HG03521 (cell line): Measurements from ENCODE around the gene PCSK5.
"Not testable (repeated sequence)": the region's sequence is repeated elsewhere in the genome, so short reads cannot be mapped to it uniquely, and the experiment has no call there.

Experiments used
- ATAC-seq: cut with Tn5 transposase; IDR thresholded peaks from one replicate; pipeline ENCODE4 v1.9.1; 2021; ENCODE audit warnings: mild to moderate bottlenecking, moderate library complexity; ENCODE audit not compliant: unreplicated experiment

Gene PCSK5

DNA sequence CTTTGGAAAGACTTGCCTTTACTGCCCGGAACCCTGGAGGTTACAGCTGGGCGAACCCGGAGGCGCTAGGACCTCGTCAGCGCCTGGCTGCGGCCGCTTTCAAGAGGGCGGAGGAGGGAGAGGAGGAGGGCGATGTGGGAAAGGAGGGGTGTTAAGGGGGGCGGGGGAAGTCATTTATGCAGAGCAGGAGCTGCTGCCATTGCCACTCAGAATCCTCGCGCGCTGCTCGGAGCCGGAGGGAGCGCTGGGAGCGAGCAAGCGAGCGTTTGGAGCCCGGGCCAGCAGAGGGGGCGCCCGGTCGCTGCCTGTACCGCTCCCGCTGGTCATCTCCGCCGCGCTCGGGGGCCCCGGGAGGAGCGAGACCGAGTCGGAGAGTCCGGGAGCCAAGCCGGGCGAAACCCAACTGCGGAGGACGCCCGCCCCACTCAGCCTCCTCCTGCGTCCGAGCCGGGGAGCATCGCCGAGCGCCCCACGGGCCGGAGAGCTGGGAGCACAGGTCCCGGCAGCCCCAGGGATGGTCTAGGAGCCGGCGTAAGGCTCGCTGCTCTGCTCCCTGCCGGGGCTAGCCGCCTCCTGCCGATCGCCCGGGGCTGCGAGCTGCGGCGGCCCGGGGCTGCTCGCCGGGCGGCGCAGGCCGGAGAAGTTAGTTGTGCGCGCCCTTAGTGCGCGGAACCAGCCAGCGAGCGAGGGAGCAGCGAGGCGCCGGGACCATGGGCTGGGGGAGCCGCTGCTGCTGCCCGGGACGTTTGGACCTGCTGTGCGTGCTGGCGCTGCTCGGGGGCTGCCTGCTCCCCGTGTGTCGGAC, at the start of gene PCSK5:
TSS of gene PCSK5 (plus strand) at position 202 of the 805 bp plus-strand sequence. CDS start at position 711, 509 bp downstream.
- peak; percentile 83 for ATAC-seq

DNA sequence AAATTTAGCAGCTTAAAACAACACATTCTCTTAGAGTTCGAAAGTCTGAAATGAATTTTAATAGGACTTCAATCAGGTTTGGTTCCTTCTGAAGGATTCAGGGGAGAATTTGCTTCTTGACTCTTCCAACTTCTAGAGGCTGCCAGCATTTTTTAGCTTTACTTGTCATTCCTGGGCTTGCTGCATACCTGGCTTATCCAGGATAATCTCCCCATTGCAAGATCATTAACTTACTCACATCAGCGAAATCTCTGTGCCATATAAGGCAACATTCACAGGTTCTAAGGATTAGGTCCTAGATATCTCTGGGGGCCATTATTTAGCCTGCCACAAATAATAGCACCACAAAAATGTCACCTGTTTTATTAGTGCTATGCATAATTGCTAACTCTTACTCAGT, 46.2 kb upstream of the PCSK5 start:
- no peak for ATAC-seq

DNA sequence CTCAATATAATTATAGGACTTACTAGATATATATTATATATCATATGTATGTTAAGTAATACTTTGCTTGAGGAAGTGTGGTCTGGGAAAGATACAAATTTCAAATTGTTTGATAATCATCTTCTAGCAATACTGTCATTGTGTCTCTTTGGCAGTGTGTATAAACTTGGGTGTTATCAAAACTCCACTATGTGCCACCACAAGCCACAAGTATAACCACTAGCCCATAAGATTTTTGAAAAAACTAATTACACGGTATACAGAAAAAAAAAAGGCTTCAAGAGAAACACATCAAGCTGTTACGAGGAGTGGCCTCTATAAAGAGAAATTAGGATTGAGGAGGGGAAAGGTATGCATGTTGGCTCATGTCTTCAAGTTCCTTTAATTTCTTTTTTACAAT, 44.7 kb upstream of the PCSK5 start:
- no peak for ATAC-seq

DNA sequence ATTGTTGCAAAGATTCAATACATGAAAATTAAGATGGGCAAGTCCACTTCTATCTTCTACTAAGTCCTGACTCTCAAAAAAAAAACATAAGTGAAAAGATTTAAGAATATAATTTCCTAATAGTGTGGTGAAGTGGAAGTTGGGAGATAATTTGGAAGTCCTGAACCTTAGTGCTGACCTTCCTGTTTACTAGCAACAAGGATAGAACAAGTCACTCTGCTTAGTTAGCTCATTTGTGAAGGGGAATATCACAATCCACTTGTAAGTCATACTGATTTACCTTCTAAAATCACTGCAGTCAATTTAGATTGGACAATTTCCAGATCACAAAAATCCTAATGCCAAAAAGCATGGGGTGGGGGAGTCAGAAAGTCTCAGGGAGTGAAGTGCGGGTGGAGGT, 43.4 kb upstream of the PCSK5 start:
- ATAC-seq, result no peak

DNA sequence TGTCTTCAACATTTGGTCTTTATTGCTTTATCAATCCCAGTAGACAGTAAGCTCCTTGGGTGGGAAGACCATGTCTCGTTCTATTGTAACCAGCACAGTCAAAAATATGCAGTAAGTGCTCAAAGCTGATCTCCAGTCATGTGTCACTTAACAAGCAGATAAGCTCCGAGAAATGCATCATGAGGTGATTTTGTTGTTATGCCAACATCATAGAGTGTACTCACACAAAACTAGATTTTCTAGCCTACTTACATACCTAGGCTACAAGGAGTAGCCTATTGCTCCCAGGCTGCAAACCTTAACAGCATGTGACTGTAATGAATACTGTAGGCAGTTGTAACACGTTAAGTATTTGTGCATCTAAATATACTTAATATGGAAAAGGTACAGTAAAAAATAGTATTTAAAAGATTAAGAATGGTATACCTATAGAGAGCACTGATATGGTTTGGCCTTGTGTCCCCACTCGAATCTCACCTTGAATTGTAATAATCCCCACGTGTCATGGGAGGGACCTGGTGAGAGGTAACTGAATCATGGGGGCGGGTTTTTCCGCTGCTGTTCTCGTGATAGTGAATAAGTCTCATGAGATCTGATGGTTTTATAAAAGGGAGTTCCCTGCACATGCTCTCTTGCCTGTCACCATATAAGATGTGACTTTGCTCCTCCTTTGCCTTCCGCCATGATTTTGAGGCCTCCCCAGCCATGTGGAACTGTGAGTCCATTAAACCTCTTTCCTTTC, 39.8 kb upstream of the PCSK5 start:
- ATAC-seq, result no peak

DNA sequence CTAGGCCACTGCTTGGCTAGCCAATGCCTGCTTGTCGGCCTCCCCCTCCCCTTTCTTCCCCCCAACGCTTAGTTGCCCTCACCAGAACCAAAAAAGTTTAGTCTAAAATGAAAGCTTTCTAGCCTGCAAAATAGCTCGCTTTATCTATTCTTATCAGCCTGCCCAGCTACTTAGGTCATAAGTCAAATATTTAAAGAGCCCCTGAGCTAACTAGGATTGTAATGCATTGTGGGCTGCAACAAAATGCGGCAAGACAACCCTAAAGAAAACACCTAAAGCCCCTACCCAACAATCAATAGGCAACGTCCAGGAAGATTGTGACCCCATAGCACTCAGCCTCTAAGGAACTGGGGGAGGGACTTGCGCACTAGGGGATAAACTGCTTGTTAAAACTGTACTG, 38.6 kb upstream of the PCSK5 start:
- no peak for ATAC-seq

DNA sequence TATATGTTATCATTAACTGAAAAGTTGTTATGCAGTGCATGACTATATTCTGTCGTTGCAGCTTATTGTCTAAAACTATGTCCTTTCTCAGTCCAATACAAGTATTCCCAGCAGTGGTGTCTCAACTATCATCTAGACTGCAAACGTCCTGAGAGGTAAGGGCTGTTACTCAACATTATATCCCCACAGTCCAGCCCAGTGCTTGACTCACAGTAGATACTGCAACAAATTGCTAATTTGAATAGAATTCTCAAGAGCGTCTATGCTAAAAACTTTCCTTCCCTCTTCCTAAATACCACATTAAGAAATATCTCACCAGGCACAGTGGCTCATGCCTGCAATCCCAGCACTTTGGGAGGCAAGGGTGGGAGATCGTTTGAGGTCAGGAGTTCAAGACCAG, 37.7 kb upstream of the PCSK5 start:
- no peak for ATAC-seq

DNA sequence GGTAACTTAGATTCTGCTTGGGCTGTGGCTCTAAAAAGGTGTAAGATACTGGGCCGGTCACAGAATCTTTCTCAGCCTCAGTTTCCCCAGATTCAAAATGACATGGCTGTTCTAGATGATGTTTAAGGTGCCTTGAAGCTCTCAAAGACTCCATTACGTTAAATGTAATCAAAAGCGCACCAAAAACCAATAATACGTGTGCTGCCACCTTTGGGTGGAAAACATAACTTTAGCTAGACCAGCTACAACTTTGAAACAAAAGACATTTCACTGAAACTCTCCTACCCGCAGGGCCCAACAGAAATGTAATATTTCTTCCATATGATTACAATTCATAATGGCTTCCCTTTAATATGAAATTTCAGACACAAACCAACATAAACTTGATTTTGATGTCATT, 35.0 kb upstream of the PCSK5 start:
- no peak for ATAC-seq

DNA sequence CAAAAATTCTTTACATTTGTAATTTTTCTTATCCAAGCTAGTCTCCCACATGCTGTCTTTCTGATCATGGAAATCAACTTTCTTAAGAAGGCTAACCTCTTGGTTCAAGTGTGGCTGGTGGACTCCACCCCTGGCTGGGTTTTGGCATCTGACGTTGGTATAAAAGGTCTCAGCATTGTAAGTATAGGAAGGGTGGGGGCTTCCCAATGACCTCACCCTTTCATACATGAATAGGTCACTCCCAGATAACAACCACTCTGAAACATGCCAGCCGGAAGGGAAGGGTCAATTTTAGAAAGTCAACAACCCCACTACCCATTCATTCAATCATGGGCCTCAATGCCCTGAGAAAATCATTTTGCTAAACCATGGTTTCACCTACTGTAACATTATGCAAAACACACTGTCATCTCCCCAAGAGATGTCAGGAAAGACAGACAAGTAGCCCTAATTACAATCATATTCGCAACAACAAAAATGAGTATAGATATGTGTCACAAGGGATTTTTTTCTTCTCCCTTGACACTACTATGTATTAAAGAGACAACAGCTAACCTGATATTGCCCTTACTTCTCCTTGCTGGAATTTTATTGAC, 31.9 kb upstream of the PCSK5 start:
- ATAC-seq, result no peak

DNA sequence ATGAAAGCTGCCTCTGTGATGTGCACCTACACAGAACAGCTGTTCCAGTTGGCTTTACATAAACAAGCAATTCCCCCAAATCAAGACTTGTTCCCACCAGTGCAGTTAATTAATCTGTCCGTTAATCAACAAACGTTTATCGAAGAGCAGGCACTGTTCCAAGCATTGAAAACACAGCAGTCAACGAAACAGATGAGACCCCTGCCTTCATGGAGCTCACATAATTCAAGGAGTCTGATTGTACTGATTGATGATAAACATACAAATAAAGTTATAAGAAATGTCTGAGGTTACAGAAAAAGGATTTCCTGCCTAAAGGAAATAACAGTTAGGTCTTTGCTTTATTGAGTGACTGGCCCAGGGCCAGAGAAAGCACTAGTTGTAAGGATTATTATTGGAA, 26.2 kb upstream of the PCSK5 start:
- ATAC-seq, result no peak

DNA sequence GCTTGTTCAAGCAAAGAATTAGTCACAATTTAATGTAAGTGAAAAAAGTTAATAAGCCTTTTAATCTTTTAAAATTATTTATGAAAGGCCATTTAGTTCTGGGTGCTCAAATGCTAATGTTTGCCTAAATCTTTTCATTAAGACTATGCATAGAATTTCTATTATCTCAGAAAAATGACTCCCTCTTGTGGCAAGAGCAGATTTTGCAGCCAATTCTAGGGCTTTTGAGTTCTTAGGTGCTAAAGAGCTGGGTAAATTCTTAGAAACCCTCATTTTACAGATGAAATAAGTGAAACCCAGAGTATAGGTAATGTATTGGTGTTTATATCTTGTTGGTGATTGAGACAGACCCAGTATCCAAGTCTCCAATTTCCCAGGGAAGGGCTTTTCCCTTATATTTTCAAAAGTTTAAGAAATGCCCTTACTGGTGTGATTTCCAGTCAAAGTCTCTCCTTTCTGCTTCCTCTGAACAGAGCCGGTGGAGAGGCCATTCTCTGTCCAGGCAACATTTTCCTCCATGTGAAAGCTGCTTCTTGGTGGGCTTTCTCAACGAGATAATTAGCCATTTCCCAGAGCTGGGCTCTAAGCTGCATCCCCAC, 24.1 kb upstream of the PCSK5 start:
- ATAC-seq, result no peak

DNA sequence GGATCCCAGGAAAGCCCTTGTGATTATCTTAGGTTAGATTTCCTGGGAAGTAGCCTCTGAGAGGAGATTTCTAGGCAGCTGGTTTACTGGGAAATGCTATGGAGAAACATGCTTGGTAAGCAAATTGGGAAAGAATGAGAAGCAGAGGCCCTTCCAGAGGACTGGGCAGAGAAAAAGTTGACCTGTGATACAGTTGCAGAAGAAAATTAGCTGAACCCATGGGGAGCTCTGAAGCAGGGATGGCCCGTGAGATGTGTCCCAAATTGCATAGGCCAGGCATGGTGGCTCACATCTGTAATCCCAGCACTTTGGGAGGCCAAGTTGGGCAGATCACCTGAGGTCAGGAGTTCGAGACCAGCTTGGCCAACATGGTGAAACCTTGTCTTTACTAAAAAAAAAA, 21.9 kb upstream of the PCSK5 start:
- ATAC-seq, result not testable (repeated sequence)

DNA sequence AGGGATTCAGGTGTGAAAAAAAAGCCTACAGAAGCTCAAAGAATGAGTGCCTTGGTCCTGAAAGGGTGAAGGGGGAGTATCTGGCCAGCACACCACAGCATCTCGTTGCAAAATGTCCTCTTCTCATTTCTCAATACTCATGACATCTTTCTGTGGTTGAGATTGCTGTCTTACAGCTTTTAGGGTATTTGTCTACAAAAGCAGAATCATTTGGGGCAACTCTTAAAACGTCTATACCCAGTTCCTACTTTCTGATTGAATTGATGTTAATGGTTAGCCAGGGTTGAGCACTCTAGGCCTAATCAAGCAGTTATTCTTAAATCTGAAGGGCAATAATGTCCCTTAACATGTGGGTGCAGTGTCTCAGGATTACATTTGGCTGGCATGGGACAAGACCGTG, 21.2 kb upstream of the PCSK5 start:
- no peak for ATAC-seq

DNA sequence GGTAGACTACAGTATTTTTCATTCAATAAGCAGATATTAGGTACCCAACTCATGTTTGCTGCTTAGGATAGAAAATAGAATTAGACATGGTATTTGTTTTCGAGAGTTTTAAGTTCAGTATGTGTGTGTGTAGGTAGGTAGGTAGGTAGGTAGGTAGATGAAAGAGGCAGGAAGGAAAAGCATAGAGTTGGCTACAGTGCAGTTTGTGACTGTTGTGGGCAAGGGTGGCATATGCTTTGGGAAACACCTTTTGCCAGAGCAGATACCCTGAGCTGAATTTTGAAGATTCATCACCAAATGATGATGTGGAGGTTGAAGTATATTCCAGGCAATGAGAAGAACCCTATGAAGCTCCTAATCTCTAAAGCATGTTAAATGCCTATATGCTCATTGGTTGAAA, 20.0 kb upstream of the PCSK5 start:
- no peak for ATAC-seq

DNA sequence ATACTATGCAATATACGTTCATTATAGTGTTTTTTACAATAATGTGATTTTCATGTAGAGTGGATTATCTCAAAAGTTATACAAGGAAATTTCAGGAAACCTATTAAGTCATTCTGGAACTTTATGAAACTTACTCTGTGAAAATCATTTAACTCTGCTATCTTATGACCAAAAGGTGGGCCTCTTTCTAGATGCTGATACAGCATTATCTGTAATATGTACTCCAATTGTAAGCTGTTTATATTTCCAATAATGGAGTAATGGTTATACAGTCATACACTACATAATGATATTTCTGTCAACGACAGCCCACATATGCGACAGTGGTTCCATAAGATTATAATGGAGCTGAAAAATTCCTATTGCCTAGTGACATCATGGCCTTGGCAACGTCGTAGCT, 18.8 kb upstream of the PCSK5 start:
- ATAC-seq, result no peak

DNA sequence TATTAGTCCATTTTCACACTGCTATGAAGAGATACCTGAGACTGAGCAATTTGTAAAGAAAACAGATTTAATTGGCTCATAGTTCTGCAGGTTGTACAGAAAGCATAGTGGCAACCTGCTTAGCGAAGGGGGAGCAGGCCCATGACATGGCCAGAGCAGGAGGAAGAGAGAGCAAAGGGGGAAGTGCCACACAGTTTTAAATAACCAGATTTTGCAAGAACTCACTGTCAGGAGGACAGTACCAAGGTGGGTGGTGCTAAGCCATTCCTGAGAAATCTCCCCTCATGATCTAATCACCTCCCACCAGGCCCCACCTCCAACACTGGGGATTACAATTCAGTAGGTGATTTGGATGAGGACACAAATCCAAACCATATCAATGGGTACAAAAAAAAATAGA, 16.8 kb upstream of the PCSK5 start:
- ATAC-seq, result no peak

DNA sequence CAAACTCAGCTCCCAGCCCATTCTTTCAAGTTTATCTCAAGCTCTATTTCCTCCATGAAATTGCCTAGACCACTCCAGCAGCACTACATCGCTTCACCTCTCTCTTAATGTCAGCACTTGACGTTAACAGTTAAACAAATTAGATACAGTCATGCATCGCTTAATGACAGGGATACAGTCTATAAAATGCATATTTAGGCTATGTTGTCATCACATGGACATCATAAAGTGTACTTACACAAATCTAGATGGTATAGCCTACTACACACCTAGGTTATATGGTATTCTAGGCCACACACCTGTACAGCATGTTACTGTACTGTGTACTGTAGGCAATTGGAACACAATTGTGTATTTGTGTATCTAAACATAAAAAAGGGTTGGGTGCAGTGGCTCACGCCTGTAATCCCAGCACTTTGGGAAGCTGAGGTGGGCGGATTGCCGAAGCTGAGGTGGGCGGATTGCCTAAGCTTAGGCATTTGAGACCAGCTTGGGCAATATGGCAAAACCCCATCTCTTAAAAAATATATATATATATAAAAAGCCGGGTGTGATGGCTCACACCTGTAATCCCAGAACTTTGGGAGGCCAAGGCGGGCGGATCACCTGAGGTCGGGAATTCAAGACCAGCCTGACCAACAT, 13.4 kb upstream of the PCSK5 start:
- ATAC-seq, result no peak

DNA sequence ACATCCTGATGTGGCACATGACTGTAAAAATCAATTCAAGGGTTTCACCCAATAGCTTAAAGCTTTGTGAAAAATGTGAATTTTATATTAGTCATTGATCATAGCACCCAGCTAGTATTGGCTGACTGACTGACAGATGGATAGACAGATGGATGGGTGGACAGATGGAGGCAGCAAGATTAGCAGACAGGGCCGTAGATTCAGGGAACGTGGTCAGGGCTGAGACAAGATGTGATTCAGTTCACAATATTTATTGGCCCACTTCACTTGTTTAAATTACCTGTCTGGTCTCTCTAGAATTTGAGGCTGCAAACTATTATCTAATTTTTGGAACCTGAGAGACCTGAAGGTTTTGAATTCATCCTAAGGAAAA, 12.0 kb upstream of the PCSK5 start:
- no peak for ATAC-seq

DNA sequence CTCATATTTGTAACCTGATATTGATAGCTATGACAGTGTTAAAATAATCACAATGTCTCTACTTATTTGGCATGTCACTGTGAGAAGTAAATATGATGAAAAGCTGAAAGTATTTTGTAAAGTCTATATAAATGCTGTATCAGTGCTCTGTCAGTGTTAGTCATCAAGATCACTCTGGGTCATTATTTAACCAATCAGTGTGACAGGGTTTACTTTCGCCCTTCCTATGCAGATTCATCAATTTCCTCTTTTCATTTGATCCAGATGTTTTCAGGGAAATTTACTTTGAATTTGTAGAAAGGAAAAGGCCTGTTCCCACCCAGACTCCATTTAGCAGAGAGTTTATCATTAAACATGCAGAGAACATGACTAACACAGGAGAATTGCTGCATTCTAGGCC, 9.9 kb upstream of the PCSK5 start:
- no peak for ATAC-seq

DNA sequence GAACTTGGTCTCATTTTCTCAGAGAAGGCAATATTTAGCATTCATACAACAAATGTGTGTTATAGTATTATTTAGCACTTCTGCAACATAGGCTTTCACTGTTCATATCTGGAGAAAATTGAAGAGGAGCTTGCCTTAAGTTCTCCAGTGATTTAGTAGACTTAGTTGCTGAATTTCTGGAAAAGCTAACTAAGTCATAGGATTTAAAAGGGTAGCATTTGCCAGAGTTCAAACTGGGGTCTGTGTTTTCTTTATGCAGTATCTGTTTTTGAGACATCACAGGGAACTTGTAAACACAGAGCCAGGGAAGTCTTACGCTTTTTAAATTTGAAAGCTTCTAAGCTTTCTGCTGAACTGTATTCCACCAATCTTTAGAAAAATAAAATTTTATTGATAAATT, 8.7 kb upstream of the PCSK5 start:
- ATAC-seq, result no peak

DNA sequence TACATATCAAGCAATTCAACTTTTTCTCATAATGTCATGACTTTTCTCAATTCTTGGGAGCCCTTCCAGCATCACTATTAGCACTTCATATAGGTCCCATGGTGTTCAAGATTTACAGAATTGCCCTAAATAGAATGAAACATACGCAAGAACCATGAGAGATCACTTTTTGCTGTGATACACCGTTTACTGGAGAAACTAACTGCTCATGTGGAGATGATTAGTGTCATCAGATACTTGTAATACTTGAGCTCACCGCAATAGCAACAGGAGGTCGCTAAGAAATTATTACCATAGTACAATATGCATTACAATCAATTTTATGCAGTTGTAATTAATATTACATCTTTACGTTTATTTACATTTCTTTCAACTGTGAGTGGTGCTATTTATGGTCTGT, 4.8 kb upstream of the PCSK5 start:
- no peak for ATAC-seq
